Measurements from ENCODE around the gene BHLHE40. TPM values are rescaled to one million over a fixed set of nuclear protein-coding genes. Genes with fewer than 3 reads are reported as not detected.

BHLHE40 gene
- total RNA-seq, 1 donor from 2014 or later, result 11.0 TPM

DNA sequence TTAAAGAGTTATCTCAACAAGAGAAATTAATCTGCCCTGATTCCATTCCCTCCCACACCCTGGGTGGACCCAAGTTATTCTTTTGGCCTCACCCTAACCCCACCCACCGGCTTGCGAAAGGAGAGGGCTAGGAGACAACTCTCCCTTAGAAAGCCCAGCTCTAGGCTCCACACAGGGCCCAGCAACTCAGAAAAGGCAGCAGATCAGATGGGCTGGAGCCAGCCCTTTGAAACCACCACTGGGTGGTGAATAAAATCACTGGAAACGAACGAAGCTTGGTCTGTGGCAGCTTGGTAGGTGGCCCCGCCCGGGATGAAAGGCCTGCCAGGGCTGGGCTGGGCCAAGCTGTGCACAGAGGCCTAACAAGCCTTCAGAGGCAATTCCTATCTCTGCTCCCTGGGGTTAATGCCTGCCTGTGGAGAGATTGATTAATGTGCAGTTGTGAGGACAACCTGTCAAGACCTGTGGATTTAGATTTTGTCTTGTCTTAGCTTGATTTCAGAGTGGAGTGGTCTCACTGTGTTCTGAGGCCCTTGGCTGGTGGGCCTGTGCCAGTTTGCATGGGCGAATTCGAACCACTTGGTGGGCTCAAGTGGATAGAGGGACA is 38.8 kb downstream of the BHLHE40 start:
- Histone ChIP-seq H3K36me3 (ENCODE audit: control insufficient read depth in 3 of 3, insufficient read depth in 3 of 3, low read length in 3 of 3) (no peaks in the 10 kb centered on the region), H3K4me3 (ENCODE audit: low read length in 3 of 3) (no peak overlapping the region), H3K27ac (ENCODE audit: low read depth, low read length) (peak overlapping the region; percentile 54), H3K4me1 (ENCODE audit: control insufficient read depth in 3 of 3, insufficient read depth in 3 of 3, low read length in 3 of 3) (peaks cover 11 to 22% (median 19%) of the 10 kb centered on the region in 3 donors), H3K27me3 (ENCODE audit: control insufficient read depth in 3 of 3, insufficient read depth in 3 of 3, low read length in 3 of 3) (no peaks in the 10 kb centered on the region), H3K9me3 (ENCODE audit: control insufficient read depth in 3 of 3, low read length in 3 of 3) (no peaks in the 10 kb centered on the region), H3K9ac (ENCODE audit: low read depth in 1 of 3, low read length in 3 of 3) (peak overlapping the region in 2 of 3 donors; percentile 1 to 45)

DNA sequence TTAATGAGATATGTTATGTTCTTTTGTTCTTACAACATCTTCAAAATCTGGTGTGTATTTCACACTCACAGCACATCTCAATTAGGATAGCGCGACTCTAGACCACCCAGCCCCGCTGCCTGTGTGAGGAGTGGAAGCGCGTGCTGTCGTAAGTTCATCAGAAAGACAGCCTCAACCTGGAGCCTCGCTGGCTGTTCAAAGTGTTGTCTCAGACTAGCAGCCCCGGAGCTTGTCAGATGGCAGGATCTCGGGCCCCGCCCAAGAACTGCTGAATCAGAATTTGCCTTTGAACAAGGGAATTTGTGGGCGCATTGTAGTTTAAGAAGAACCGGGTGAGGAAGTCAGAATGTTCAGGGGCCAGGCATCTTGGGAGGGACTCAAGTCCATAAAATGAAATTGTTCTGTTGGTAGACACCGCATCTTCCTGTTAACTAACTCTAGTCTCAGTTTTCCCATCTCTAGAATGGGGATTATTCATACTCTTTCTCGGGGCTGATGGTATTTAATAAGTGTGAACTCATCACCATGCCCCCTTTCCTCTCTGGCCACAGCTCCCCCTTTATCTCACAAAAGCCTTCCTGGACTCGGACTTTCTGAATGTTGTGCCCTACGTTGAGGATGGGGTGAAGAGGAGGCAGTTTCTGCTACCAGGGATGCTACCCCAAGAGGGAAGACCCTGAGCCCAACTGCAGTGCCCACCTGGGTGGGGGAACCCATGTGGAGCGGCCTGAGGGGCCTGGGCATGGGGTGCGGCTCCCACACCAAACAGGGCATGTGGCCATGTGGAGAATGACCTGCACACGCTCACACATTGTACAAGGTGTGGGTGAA is 40.4 kb downstream of the BHLHE40 start:
- H3K36me3 ChIP-seq (ENCODE audit: control insufficient read depth in 3 of 3, insufficient read depth in 3 of 3, low read length in 3 of 3), result no peaks in the 10 kb centered on the region
- peaks cover 11 to 23% (median 19%) of the 10 kb centered on the region in 3 donors for H3K4me1 ChIP-seq (ENCODE audit: control insufficient read depth in 3 of 3, insufficient read depth in 3 of 3, low read length in 3 of 3)
- no peaks in the 10 kb centered on the region for H3K27me3 ChIP-seq (ENCODE audit: control insufficient read depth in 3 of 3, insufficient read depth in 3 of 3, low read length in 3 of 3)
- H3K4me3 ChIP-seq (ENCODE audit: low read length in 3 of 3), result no peak overlapping the region
- H3K9me3 ChIP-seq (ENCODE audit: control insufficient read depth in 3 of 3, low read length in 3 of 3), result no peaks in the 10 kb centered on the region
- H3K9ac ChIP-seq (ENCODE audit: low read depth in 1 of 3, low read length in 3 of 3), result no peak overlapping the region
- H3K27ac ChIP-seq (ENCODE audit: low read depth, low read length), result no peak overlapping the region

GRCh38 chr3:5020242-5020722 is 41.0 kb downstream of the BHLHE40 start:
- peaks cover 11 to 23% (median 19%) of the 10 kb centered on the region in 3 donors for H3K4me1 ChIP-seq (ENCODE audit: control insufficient read depth in 3 of 3, insufficient read depth in 3 of 3, low read length in 3 of 3)
- H3K4me3 ChIP-seq (ENCODE audit: low read length in 3 of 3), result no peak overlapping the region
- no peak overlapping the region for H3K27ac ChIP-seq (ENCODE audit: low read depth, low read length)

DNA sequence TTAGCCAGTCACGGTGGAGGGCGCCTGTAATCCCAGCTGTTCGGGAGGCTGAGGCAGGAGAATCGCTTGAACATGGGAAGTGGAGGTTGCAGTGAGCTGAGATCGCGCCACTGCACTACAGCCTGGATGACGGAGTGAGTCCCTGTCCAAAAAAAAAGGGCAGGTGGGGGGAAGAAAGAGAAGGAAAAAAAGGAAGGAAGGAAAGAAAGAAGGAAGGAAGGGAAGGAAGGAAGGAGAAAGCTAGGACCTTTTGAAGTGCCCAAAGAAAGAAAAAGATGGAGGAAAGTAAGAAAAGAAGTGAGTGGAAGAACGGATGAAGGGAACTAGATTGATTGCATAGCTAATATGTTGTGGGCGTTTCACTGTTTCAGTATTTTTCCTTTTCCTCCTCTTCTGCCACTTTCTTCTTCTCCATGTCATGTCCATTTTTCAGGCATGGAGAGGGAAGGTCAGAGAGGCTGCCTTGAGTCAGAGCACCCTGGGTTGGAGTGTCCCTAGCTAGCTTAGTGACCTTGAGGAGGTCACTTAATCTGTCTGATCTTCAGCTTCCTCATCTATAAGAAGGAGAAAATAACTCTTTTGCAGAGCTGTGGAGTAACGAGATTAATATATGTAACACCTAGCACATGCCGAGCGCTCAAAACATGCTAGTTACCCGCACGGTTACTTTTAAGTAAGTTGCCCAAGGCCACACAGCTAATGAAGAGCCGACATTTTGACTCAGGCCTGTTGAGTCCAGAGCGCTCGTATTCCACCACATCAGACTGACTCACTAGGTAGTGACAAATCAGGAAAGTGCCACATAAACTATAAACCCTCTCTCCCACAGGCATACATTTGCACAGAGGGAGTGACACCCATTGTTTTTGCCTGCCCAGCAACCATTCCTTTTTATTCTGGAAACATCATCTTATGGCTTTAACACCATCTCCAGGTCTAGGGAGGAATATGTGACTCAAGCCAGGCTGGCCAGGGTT is 42.2 kb downstream of the BHLHE40 start:
- Histone ChIP-seq H3K27me3 (ENCODE audit: control insufficient read depth in 3 of 3, insufficient read depth in 3 of 3, low read length in 3 of 3) (no peaks in the 10 kb centered on the region), H3K4me1 (ENCODE audit: control insufficient read depth in 3 of 3, insufficient read depth in 3 of 3, low read length in 3 of 3) (peaks cover 13 to 26% (median 19%) of the 10 kb centered on the region in 3 donors), H3K9me3 (ENCODE audit: control insufficient read depth in 3 of 3, low read length in 3 of 3) (no peaks in the 10 kb centered on the region), H3K9ac (ENCODE audit: low read depth in 1 of 3, low read length in 3 of 3) (no peak overlapping the region), H3K27ac (ENCODE audit: low read depth, low read length) (no peak overlapping the region), H3K4me3 (ENCODE audit: low read length in 3 of 3) (no peak overlapping the region), H3K36me3 (ENCODE audit: control insufficient read depth in 3 of 3, insufficient read depth in 3 of 3, low read length in 3 of 3) (no peaks in the 10 kb centered on the region)

More at GRCh38 chr3:5020242-5020722, 41.0 kb downstream of the BHLHE40 start:
- Histone ChIP-seq H3K9me3 (ENCODE audit: control insufficient read depth in 3 of 3, low read length in 3 of 3) (no peaks in the 10 kb centered on the region), H3K9ac (ENCODE audit: low read depth in 1 of 3, low read length in 3 of 3) (no peak overlapping the region), H3K27me3 (ENCODE audit: control insufficient read depth in 3 of 3, insufficient read depth in 3 of 3, low read length in 3 of 3) (no peaks in the 10 kb centered on the region), H3K36me3 (ENCODE audit: control insufficient read depth in 3 of 3, insufficient read depth in 3 of 3, low read length in 3 of 3) (no peaks in the 10 kb centered on the region)

DNA sequence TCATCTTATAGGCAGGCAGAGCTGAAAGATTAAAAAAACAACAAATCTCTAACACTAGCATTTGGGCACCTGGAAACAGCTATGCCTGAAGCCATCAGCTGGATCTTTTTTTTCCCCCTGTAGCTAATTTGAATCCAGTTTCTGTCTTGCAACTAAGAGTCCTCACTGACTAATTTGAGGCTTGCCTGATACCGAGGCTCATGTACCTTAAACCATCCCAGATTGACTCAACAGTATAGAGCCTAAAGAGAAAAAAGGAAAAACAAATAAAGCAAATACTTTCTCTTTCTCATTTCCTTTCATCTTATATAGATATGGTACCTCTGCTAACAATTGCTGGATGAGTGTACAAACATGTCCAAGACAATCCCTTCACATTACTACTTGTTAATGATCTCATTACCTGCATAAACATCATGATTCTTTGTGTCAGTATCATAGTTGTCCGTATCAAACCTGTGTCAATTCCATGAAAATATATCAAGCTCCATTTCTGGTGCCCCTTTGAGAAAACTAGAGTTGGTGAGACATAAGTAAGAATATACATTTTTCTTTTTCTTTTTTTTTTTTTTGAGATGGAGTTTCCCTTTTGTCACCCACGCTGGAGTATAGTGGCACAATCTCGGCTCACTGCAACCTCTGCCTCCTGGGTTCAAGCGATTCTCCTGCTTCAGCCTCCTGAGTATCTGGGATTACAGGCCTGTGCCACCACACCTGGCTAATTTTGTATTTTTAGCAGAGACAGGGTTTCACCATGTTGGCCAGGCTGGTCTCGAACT is 43.1 kb downstream of the BHLHE40 start:
- Histone ChIP-seq H3K4me1 (ENCODE audit: control insufficient read depth in 3 of 3, insufficient read depth in 3 of 3, low read length in 3 of 3) (peaks cover 15 to 27% (median 20%) of the 10 kb centered on the region in 3 donors), H3K36me3 (ENCODE audit: control insufficient read depth in 3 of 3, insufficient read depth in 3 of 3, low read length in 3 of 3) (no peaks in the 10 kb centered on the region), H3K27me3 (ENCODE audit: control insufficient read depth in 3 of 3, insufficient read depth in 3 of 3, low read length in 3 of 3) (no peaks in the 10 kb centered on the region), H3K27ac (ENCODE audit: low read depth, low read length) (peak overlapping the region; percentile 28), H3K9ac (ENCODE audit: low read depth in 1 of 3, low read length in 3 of 3) (no peak overlapping the region), H3K9me3 (ENCODE audit: control insufficient read depth in 3 of 3, low read length in 3 of 3) (no peaks in the 10 kb centered on the region), H3K4me3 (ENCODE audit: low read length in 3 of 3) (no peak overlapping the region)

- Histone ChIP-seq H3K27ac (ENCODE audit: low read depth, low read length) (peak overlapping the region; percentile 28), H3K4me1 (ENCODE audit: control insufficient read depth in 3 of 3, insufficient read depth in 3 of 3, low read length in 3 of 3) (peaks cover 12 to 20% (median 16%) of the 10 kb centered on the region in 3 donors), H3K9ac (ENCODE audit: low read depth in 1 of 3, low read length in 3 of 3) (no peak overlapping the region), H3K36me3 (ENCODE audit: control insufficient read depth in 3 of 3, insufficient read depth in 3 of 3, low read length in 3 of 3) (no peaks in the 10 kb centered on the region), H3K9me3 (ENCODE audit: control insufficient read depth in 3 of 3, low read length in 3 of 3) (no peaks in the 10 kb centered on the region), H3K27me3 (ENCODE audit: control insufficient read depth in 3 of 3, insufficient read depth in 3 of 3, low read length in 3 of 3) (no peaks in the 10 kb centered on the region), H3K4me3 (ENCODE audit: low read length in 3 of 3) (no peak overlapping the region)
Measured at GRCh38 chr3:5022966-5023776, 43.9 kb downstream of the BHLHE40 start.

DNA sequence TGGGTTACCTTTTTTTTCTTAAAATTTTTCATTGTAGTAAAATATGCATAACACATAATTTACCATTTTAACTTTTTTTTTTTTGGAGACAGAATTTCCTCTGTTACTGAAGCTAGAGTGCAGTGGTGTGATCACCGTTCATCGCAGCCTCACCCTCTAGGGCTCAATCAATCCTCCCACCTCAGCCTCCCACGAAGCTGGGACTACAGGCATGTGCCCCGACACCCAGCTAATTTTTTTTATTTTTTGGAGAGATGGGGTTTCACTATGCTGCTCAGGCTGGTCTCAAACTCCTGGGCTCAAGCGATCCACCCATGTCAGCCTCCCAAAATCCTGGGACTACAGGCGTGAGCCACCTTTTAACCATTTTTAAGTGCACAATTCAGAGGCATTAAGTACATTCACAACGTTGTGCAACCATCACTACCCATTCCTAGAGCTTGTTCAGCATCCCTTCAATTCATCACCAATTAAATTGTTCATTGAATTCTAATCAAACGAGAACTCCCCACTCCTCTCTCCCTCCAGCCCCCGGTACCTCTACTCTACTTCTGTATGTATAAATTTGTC is 44.6 kb downstream of the BHLHE40 start:
- Histone ChIP-seq H3K27me3 (ENCODE audit: control insufficient read depth in 3 of 3, insufficient read depth in 3 of 3, low read length in 3 of 3) (no peaks in the 10 kb centered on the region), H3K36me3 (ENCODE audit: control insufficient read depth in 3 of 3, insufficient read depth in 3 of 3, low read length in 3 of 3) (no peaks in the 10 kb centered on the region), H3K9me3 (ENCODE audit: control insufficient read depth in 3 of 3, low read length in 3 of 3) (no peaks in the 10 kb centered on the region), H3K4me1 (ENCODE audit: control insufficient read depth in 3 of 3, insufficient read depth in 3 of 3, low read length in 3 of 3) (peaks cover 8 to 14% (median 10%) of the 10 kb centered on the region in 3 donors), H3K4me3 (ENCODE audit: low read length in 3 of 3) (no peak overlapping the region), H3K9ac (ENCODE audit: low read depth in 1 of 3, low read length in 3 of 3) (no peak overlapping the region), H3K27ac (ENCODE audit: low read depth, low read length) (peak overlapping the region; percentile 28)

DNA sequence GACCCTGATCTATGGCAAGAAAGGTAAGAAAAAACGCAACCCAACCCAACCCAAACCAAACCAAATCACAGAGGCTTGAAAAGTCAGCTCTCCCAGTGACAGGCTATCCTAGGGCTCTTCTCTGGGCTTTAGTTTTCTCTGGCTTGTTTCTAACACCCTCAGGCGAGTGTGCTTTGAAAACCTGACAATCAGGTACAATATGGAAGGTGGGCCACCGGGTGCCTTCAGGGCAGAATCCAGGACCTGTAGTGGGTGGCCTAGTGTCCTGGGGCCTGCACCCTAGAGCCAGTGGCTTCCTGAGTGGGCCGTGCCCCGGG is 46.8 kb downstream of the BHLHE40 start:
- H3K9ac ChIP-seq (ENCODE audit: low read depth in 1 of 3, low read length in 3 of 3), result peak overlapping the region; percentile 38 to 85 (median 57)
- peak overlapping the region; percentile 88 for H3K27ac ChIP-seq (ENCODE audit: low read depth, low read length)
- H3K4me3 ChIP-seq (ENCODE audit: low read length in 3 of 3), result no peak overlapping the region
- H3K36me3 ChIP-seq (ENCODE audit: control insufficient read depth in 3 of 3, insufficient read depth in 3 of 3, low read length in 3 of 3), result no peaks in the 10 kb centered on the region
- peaks cover 6 to 12% (median 8%) of the 10 kb centered on the region in 3 donors for H3K4me1 ChIP-seq (ENCODE audit: control insufficient read depth in 3 of 3, insufficient read depth in 3 of 3, low read length in 3 of 3)
- H3K27me3 ChIP-seq (ENCODE audit: control insufficient read depth in 3 of 3, insufficient read depth in 3 of 3, low read length in 3 of 3), result no peaks in the 10 kb centered on the region
- no peaks in the 10 kb centered on the region for H3K9me3 ChIP-seq (ENCODE audit: control insufficient read depth in 3 of 3, low read length in 3 of 3)
